Fibroblast of villous mesenchyme (primary cell): Measurements from ENCODE around the gene CWF19L1. TPM values are rescaled to one million over a fixed set of nuclear protein-coding genes. Genes with fewer than 3 reads are reported as not detected.
"Not testable (repeated sequence)": the region's sequence is repeated elsewhere in the genome, so short reads cannot be mapped to it uniquely, and the experiment has no call there.

ENCODE experiments used
- DNase-seq: peaks from one replicate; pipeline ENCODE4 v3.0.0-alpha.2; 2010; ENCODE audit warnings: low read depth
- H3K4me3 ChIP-seq: 2 replicates; pipeline ENCODE4 v1.5.1; 2011; ENCODE audit warnings: low read depth, mild to moderate bottlenecking, low read length
- total RNA-seq: library from RNA; depleted of rRNA; stranded (reverse); fragments of >200 nt; gene quantifications from 2 replicates; pipeline ENCODE4 v1.2.3, GENCODE V29; 2012
- TF ChIP-seq, protein P1 (sequence below): IDR thresholded peaks from 2 replicates; pipeline ENCODE4 v1.5.1; 2012; ENCODE audit warnings: low read depth, mild to moderate bottlenecking, low read length; ENCODE audit not compliant: insufficient read depth

Gene CWF19L1
- total RNA-seq, 1 donor: 36.3 TPM

DNA sequence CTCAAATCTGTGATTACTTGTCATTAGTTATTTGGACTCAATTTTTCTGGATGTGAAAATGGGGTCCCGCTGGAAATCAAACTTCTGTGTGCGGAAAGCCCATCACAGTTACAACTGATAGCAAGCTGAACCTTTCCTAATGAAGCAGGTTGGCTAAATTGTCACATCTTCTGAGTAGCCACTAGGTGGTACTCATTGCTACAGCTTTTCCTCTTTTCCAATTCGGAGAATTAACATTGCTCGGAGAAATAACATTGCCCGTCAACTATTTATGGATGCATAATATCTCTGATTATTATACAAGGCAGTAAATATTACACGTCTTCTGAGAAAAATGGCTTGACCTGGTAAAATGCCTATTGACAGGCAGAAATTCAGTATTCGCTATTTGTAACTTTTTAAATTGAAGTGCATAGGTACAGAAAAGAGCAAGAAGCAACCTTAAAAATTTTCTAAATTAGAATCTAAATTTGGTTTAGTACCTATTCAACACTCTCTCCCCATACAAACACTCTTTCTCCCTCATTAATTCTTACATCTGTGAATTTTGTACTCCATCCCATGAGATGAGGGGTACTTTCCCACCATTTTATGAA, 36.4 kb upstream of the CWF19L1 start:
- TF ChIP-seq, protein P1, sequence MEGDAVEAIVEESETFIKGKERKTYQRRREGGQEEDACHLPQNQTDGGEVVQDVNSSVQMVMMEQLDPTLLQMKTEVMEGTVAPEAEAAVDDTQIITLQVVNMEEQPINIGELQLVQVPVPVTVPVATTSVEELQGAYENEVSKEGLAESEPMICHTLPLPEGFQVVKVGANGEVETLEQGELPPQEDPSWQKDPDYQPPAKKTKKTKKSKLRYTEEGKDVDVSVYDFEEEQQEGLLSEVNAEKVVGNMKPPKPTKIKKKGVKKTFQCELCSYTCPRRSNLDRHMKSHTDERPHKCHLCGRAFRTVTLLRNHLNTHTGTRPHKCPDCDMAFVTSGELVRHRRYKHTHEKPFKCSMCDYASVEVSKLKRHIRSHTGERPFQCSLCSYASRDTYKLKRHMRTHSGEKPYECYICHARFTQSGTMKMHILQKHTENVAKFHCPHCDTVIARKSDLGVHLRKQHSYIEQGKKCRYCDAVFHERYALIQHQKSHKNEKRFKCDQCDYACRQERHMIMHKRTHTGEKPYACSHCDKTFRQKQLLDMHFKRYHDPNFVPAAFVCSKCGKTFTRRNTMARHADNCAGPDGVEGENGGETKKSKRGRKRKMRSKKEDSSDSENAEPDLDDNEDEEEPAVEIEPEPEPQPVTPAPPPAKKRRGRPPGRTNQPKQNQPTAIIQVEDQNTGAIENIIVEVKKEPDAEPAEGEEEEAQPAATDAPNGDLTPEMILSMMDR: peak; percentile 68
- DNase-seq: peak; percentile 28
- no peak overlapping the region for H3K4me3 ChIP-seq

DNA sequence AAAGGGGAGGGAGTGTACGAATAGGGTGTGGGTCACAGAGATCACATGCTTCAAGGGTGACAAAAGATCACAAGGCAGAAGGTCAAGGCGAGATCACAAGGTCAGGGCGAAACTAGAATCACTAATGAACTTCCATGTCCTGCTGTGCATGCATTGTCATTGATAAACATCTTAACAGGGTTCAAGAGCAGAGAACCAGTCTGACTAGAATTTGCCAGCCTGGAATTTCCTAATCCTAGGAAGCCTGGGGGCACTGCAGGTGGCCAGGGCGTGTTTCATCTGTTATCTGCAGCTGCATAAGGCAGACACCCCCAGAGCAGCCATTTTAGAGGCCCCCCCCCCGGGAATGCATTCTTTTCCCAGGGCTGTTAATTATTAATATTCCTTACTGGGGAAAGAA, 33.7 kb upstream of the CWF19L1 start:
- H3K4me3 ChIP-seq, DNase-seq: not testable (repeated sequence)

DNA sequence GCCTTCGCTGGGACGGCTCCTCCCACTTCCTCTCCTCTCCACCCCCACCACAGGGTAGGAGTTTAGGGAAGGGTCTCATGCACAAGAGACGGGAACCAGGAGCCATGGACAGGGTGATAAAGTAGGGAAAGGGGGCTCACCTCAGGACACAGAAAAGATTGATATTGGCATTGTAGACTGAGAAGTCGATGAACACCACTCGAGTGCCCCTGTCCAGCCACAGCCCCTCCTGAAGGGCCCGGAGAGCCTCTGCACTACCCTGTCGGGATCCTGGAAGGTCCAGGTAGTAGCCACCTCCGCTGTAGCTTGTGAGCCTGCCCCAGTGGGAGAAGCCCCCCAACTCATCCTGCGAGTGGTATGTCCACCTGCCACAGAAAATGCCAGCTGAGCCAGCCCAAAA, 29.8 kb upstream of the CWF19L1 start:
- no peak for DNase-seq
- TF ChIP-seq, protein P1: no peak
- no peak overlapping the region for H3K4me3 ChIP-seq

DNA sequence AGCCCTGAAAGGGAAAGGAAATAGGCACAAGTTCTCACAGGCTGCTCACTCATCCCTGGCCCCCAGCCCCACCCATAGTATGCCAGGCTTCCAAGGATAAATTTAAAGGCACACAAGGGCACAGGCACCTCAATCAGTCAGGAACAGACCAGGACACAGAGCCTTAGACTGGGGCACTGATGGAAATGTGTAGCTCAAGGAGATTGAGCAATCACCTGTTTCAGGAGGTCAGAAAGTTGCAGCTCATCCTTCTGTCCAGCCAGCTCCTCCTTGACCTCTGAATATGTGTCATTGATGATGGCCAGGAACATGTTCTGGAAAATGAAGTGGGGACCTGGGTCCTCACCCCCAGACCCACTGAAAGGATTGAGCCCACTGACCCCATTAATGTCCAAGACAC, 25.6 kb upstream of the CWF19L1 start:
- no peak overlapping the region for H3K4me3 ChIP-seq
- no peak for DNase-seq
- TF ChIP-seq, protein P1: no peak

DNA sequence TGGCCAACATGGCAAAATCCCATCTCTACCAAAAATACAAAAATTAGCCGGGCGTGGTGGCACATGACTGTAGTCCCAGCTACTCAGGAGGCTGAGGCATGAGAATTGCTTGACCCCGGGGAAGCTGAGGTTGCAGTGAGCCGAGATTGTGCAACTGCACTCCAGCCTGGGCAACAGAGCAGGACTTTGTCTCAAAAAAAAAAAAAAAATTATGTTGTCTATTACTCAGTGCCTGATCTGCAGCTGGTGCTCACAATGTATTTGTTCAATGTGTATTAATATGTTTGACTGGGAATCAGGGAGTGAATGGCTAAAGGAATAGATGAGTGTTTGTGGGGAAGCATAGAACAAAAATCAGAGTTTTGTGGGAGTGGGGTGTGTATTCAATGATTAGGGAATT, 24.9 kb upstream of the CWF19L1 start:
- DNase-seq: peak; percentile 61
- not testable (repeated sequence) for H3K4me3 ChIP-seq

DNA sequence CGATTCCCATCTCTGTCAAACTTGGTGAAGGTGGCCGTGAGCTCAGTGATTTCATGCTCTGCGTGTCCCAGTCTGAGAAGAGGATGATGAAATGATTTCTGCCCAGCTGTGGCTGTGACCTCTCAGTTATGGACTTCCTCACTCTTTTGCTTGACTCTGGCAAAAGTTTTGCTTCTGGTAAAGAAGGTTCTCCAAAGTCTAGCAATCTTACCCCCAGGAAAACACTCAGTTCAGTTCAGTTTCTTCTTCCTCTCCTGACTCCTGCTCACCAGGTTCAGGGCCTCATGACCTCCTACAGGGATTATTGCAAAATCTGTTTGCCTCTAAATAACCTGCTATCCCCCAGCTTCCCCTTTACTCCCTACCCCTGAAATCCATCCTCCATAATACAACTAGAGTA, 23.9 kb upstream of the CWF19L1 start:
- TF ChIP-seq, protein P1: no peak
- peak; percentile 9 for DNase-seq
- no peak overlapping the region for H3K4me3 ChIP-seq

DNA sequence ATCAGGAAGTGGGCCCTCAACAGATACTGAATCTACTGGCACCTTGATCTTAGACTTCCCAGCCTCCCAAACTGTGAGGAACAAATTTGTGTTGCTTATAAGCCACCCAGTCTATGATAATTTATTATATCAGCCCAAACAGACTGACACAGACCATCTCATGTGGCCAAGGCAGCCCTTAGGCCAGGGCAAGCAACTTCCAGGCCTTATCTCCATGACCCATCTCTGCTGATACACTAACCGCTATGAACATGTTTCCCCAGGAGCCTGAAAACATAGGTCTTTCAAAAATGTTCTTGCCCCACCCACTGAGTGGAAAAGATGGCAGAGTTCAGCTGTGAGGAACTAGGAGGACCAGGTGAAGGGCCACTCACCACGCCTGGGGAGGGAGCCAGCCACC, 22.2 kb upstream of the CWF19L1 start:
- H3K4me3 ChIP-seq: no peak overlapping the region
- DNase-seq: no peak
- TF ChIP-seq, protein P1: no peak

DNA sequence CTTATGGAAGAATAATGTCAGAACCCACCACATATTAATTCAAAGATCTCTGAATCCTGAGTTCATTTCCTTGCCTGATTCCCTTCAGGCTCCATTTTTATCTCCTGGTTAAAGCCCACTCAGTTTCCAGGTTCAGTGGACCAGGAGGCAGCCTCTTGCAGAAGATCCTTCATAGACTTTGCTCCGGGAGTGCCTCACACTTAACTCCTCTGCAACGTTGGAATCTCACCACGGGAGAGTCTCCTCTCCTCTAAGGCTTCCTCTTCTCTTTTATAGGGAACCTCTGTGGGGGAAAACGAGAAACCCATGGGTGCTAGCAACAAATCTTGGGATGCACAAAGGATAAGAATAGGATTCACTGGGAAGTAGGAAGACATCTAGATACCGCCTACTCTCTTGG, 20.8 kb upstream of the CWF19L1 start:
- TF ChIP-seq, protein P1: no peak
- no peak overlapping the region for H3K4me3 ChIP-seq
- DNase-seq: no peak
